ENCODE data around the gene POLR2L.

The POLR2L gene

DNA sequence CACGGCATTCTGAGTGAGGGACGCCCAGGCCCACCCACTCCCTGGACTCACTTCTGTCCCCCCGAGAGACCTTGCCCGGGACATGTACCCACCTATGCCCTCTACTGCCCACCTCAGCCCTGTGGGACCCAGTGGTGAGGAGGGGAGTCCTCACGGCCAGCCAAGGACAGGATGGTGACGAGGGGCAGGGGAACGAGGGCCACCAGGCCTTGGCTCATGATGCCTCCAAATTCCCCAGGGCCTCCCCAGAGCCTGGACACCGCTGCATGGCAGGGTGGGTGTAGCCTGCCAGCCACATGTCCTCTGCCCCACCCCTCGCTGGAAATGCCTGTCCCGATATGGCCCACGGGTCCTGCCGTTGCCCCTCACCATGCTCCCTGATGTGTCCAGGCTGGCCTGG, 26.5 kb upstream of the POLR2L start:
- DNase-seq (ENCODE audit: low spot score), result no peak

DNA sequence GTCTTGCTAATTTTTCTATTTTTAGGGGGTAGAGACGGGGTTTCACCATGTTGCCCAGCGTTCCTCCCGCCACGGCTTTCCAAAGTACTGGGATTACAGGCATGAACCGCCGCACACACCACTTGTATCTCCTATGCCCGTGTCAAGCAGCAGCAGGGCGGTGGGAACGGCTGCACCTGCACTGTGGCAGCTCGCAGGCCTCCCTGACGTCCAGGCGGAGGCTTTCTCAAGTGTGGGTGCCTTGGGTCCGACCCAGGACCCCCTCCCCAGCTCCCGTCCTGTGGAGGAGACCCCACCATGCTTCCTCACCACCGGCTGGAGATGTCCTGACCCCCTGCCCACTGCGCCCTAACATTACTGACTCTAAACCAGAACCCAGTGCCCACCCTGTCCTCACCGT, 26.1 kb upstream of the POLR2L start:
- DNase-seq (ENCODE audit: low spot score), result no peak

DNA sequence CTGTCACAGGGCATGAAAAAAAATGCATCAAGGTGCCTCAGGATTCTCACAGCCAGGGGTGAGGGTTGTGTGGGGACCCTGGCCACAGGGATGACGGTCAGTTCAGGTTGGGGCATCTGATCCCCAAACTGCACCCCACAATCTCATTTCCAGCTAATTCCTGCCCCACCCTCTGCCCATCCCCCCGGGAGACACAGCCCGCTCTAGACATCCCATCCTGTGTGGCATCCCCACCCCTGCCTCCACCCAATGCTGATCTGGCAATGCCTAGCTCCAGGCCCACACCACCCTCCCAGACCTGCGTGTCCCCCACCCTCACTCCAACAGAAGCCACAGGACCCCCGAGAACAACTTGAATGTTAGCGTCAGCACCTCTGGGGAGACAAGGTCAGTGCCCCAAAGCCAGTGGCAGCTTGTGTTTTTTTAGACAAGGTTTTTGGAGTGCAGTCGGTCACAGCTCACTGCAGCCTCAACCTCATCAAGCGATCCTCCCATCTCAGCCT, 25.6 kb upstream of the POLR2L start:
- DNase-seq (ENCODE audit: low spot score), result no peak

DNA sequence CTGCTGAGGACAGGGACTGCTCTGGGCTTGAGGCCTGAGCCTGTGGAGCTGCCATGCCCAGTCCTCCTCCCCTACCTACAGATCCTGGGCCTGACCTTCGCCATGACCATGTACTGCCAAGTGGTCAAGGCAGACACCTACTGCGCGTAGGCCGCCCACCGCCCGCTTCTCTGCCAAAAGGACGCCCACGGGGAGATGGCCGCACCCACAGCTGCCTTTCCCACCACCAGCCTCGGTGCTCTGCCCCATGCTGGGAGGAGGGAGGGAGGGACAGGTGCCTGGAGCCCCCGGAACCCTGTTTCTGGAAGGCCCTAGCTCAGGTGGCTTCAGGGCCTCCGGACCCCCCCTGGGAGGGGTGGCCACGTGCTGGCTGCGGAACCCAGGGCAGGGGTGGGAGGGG, 24.2 kb upstream of the POLR2L start:
- no peak for DNase-seq (ENCODE audit: low spot score)

DNA sequence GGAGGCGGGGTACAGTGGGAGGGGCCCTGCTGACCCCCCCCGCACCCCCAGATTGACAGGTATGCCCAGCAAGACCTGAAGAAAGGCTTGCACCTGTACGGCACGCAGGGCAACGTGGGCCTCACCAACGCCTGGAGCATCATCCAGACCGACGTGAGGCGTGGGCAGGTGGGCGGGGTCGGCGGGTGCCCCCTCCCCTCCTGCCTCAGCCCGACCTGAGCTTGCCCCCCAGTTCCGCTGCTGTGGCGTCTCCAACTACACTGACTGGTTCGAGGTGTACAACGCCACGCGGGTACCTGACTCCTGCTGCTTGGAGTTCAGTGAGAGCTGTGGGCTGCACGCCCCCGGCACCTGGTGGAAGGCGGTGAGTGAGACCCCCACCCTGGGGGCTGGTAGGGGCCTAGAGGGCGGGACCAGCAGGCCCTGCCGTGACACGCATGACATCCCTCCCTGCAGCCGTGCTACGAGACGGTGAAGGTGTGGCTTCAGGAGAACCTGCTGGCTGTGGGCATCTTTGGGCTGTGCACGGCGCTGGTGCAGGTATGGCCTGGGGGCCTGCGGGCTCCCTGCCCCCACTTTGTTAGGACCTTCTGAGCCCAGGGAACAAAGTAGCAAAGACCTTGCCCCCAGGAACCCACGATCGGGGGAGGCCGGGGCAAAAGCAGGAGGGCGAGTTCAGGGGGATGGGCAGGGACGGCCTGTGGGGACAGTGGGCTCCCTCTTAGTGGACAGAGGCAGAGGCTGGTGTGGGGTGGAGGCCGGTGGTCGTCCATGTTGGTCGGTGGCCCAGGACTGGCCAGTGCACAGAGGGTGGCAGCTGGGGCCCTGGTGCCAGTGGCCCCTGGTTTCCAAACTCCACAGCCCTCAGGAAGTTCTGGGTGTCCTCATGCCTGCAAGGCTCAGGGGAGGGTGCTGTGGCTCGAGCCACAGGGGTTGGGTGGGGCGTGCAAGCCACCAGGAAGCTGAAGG, 23.4 kb upstream of the POLR2L start:
- DNase-seq (ENCODE audit: low spot score), result no peak

DNA sequence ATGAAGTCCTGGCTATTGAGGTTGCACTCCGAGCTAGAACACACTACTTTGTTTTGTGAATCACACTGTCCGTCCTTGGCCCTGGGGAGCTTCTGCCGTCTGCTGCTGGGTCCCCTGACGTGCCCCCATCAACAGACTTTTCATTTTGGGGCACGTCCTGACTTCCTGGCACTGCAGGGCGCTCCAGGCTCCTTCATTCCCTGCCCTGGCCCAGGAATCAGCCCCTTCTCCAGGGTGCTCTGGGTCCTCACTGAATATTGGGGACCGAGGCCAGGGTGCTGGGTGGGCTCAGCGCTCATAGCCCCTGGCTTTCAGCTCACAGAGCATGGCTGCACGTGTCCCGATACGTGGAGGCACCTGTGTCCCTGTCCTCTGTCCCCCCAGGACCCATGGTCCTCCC, 22.6 kb upstream of the POLR2L start:
- DNase-seq (ENCODE audit: low spot score), result no peak

DNA sequence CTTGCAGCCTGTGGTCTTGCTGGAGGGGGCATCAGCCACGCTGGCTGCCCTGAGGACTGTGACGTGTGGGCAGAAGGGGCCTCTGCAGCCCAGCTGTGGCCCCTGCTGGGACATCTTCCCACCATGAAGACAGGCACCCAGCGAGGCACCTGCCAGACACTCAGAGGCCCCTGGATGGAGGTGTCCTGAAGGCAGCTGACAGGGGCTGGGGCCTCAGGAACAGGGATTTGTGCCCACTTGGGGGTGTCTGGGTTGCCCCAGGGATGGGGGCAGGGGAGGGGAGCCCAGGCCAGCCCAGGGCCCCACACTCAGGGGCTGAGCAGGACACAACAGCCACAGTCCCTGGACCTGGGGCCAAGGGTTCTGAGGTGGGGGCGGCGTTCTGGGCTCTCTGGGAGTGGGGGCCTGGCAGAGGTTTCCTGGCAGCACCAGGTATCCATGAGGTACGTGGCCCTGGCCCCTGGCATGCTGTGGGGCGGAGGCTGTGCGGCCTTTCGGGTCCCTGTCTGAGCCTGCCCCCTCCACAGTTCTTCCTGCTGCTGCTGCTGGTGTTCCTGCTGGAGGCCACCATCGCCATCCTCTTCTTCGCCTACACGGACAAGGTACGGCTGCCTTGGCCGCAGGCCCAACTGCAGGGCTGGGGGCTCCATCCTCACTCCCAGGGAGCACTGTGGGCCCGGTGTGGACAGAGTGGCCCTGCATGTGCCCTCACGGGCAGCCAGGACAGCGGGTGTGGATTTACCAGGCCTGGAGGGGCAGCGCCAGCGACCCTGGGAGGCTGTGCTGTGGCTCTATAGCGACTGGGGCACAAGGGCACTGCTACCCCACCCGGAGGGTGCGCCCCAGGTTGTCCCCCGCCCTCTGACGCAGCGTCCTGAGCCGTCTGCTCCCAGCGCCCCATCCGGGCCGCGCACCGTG, 21.8 kb upstream of the POLR2L start:
- DNase-seq (ENCODE audit: low spot score), result no peak

DNA sequence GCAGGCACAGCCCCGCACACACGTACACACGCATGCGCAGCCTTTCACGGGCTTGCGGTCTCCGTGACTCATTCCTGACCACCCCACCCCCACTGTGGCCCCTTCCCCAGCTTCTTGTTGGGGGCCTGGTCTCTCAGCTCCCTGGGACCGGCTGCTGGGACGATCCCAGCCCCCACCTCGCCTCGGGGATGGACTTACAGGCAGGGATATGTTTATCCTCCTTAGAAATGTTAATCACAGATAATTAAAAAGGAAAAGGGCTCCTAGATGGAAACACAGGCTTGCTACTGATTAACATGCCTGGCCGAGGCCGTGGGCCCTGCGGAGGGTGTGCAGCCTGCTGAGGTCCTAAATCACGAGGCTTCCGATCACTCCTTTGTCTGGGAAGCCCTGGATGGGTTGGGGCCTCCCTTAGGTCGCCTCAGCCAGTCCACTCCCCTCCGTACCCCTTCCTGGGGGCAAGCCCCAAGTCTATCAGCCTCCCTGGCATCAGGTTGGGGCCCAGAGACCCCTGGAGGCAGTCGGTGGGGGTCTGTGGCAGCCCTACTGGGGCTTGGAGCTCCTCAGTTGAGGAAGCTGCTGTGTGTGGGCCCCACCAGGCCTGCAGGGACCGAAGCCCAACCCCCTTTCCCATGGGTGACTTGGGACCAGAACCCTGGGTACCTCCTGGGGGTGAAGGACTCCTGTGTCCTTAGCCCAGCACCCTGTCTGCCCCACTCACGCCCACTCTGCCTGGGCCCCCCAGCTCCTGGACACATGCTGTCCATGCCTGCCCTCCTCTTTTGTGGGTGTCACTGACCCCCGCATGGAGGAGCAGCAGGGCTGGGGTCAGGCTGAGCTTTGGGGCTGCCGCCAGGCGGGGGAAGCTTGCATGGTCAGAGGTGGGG, 20.9 kb upstream of the POLR2L start:
- DNase-seq (ENCODE audit: low spot score), result no peak

DNA sequence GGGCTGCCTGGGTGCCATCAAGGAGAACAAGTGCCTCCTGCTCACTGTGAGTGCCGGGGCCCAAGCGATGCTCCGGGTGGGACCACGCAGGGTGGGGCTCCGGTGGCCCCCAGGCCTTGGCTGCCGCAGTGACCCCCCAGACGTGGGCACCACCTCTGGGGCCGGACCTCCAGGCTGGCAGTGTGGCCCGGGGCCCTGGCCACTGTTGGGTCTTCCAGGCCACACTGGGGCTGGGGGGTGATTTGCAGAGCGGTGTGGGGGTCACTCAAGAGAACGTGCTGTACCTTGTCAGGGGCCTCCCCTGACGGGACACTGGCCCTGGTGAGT, 20.3 kb upstream of the POLR2L start:
- DNase-seq (ENCODE audit: low spot score), result no peak

DNA sequence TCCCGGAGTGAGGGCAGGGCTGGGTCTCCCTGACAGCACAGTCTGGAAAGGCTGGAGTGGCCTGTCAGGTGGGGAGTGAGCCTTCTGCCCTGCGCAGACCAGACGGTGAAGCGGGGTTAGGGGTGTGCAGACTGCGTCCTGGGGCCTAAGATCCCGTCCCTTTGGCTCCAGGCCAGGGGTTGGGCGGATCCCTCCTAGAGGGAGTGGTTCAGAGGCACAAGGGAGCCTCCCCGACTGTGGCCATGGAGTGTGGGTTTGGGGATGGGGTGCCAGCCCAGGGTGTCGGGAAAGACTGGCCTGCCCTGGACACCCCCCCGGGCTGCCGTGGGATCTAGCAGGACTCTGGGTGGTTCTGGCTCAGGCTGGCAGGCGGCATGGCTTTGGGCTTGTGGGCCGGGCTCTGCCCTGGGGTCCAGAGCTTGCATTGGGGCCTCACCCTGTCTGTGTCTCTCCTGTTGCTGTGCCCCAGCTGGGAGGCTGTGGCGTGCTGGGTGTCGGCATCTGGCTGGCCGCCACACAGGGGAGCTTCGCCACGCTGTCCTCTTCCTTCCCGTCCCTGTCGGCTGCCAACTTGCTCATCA, 19.8 kb upstream of the POLR2L start:
- no peak for DNase-seq (ENCODE audit: low spot score)

DNA sequence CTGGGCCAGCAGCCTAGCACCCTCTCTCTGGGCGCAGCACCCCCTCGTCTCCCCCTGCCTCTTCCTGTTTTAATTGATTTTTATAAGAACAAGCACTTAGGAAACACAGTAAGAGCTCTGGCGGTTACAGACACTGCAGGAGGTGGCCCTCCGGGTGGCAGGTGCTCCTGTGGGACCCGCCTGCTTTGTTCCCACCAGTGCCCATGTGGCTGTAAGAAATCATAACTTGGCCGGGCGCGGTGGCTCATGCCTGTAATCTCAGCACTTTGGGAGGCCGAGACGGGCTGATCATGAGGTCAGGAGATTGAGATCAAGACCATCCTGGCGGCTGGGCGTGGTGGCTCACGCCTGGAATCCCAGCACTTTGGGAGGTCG, 18.8 kb upstream of the POLR2L start:
- no peak for DNase-seq (ENCODE audit: low spot score)

DNA sequence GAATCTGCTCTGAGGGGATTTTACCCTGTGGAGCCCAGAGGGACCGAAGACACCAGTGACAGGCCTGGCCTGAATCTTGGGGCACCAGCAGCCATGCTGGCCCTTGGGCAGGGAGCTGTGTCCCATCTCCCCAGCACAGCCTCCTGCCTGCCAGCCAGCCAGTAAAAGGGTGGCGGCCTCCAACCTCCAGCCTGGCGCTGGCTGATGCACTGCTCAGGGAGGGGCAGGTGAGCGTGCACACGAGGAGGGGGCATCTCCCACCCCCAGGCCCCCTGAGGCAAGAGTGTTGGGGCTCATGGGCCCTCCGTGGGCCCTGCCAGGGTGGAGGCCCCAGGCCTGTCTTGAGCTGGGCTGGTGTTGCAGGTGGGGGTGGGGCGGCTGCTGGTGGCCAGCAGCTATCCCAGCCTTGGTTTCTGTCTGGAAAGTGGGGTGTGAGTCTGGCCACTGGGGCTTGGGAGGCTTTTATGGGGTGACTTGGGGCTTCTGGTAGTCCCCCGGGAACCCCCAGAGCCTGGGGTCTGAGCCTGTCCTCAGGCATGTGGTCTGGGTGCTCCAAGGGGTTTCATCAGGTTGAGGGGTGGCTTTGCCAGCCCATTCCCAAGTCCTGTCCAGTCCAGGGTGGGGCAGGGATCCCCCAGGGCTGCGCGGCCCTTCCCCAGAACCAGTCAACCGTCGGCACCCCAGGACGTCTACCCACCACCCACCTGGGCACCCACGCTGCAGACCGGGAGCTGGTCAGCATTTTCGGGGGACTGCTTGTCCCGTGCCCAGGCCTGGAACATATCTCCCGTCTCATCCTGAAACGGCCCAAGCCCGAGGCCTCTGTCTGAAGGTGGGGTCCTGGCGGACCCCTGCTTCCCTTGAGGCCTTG, 18.1 kb upstream of the POLR2L start:
- DNase-seq (ENCODE audit: low spot score), result no peak

DNA sequence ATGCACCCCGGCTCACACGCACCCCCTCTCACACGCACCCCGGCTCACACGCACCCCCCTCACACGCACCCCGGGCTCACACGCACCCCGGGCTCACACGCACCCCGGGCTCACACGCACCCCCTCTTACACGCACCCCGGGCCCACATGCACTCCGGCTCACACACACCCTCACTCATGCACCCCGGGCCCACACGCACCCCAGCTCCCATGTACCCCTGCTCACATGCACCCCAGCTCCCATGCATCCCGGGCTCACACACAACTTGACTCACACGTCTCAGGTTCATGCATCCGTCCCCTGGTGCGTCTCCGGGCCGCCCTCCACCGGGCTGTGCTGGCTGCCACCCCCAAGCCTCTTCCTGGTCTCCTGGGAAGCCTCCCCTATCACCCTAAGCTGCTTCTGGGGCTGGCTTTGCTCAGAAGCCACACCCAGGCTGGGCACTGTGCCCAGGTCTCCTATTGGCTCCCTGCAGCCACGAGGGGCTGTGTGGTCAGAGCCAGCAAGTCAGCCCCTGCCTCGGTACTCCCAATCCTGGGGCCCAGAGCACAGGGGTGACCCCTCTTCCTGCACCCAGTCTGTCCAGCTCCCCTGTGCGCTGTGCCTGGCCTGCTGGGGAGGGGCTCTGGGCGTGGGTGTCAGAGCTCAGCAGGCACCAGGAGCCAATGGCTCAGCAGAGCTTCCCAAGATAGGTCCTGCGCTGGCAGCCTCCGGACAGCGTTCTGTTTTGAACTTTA, 17.2 kb upstream of the POLR2L start:
- DNase-seq (ENCODE audit: low spot score), result peak; percentile 45

DNA sequence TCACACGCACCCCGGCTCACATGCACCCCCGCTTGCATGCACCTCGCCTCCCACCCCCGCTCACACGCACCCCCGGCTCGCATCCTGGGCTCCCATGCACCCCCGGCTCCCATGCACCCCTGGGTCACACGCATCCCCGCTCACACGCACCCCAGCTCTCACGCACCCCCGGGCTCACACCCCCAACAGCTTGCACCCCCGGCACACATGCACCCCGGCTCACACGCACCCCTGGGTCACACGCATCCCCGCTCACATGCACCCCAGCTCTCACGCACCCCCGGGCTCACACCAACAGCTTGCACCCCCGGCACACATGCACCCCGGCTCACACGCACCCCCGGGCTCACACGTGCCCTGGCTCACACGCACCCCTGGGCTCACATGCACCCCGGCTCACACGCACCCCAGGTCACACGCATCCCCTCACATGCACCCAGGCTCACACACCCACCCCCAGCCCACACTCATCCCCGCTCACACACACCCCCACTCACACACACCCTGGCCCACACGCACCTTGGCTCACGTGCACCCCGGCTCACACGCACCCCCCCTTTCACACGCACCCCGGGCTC, 16.5 kb upstream of the POLR2L start:
- no peak for DNase-seq (ENCODE audit: low spot score)

DNA sequence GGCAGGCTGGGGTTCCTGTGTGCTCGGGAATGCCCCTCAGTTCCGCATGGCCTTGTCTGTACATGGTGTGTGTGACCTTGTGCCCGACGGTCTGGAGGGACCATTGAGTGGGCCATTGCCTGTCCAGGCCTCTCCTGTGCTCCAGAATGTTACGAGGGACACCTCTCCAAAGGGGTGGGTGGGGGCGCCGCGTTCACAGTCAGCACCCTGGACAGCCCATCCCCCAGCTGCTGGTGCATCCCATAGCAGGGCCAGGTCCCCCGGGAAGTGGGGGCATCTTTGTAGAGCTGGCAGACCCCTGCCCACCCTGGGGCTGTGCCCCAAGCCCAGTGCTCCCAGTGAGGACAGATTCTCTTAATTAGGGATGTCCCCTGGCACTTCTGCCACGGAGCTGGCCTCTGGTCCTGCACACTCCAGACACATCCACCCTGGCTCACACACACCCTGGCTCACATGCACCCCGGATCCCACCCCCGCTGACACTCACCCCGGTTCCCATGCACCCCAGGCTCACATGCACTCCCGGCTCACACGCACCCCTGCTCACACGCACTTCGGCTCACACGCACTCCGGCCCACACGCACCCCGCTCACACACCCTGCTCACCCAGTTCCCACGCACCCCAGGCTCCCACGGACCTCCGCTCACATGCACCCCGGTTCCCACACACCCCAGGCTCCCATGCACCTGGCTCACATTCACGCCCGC, 15.9 kb upstream of the POLR2L start:
- no peak for DNase-seq (ENCODE audit: low spot score)

DNA sequence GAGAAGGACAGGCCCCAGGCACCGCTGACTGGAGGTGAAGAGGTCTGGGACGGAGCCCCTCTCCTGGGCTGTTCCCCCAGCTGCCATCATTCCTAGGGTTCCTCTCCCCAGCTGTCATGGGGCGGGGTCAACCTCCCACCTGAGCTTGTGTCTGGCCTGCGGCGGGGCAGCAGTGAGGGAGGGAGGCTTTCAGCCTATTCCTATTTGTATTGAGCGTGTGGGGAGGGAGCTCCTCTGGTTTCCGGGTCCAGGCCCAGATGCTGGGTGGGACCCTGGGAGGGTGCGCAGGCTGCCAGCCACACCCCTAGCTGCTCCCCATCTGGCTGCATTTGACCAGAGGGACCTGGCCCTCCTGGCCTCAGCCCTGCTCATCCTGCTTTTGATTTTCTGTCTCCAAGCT, 14.1 kb upstream of the POLR2L start:
- no peak for DNase-seq (ENCODE audit: low spot score)

DNA sequence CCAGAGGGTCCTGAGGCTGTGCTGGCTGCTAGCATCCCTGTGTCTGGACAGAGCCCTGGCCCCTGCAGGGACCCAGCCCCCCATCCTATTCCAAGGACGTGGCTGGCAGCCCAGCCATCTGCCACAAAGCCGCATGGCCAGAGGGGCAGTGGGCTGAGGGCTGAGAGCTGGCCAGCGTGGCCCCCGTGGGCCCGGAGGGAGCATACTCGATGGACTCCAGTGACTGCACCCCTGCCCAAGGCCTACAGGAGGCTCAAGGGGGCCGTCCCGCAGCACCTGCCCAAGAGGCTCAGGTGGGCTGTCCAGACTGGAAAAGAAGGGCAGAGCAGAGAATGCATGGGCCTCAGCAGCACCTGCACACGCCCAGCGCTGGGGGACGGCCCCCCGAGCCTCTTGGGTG, 13.5 kb upstream of the POLR2L start:
- DNase-seq (ENCODE audit: low spot score), result no peak

DNA sequence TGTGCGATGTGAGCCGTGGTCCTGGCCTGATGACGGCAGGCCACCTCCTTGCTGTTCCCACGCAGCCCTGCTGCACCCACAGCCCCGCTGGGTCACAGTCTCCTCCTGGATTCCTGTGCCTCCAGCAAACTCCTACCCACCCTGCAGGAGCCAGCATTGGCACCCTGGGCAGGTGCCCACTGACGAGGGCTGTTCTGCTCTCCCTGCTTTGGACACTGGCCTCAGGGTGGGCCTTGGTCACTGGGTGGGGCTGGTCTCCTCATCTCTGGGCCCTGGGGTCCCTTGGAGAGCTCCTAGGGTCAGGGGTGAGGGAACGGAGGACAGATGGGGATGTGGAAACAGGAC, 13.0 kb upstream of the POLR2L start:
- no peak for DNase-seq (ENCODE audit: low spot score)
